Non-pigmented ciliary epithelial cell (primary cell): Measurements from ENCODE around the gene NEAT1.

Source experiments
- DNase-seq: peaks from one replicate; pipeline ENCODE4 v3.0.0-alpha.2; 2010; ENCODE audit warnings: low read depth

The NEAT1 gene

GRCh38 chr11:65389294-65389980 lies 33.2 kb upstream of the NEAT1 start:
- no peak for DNase-seq

DNA sequence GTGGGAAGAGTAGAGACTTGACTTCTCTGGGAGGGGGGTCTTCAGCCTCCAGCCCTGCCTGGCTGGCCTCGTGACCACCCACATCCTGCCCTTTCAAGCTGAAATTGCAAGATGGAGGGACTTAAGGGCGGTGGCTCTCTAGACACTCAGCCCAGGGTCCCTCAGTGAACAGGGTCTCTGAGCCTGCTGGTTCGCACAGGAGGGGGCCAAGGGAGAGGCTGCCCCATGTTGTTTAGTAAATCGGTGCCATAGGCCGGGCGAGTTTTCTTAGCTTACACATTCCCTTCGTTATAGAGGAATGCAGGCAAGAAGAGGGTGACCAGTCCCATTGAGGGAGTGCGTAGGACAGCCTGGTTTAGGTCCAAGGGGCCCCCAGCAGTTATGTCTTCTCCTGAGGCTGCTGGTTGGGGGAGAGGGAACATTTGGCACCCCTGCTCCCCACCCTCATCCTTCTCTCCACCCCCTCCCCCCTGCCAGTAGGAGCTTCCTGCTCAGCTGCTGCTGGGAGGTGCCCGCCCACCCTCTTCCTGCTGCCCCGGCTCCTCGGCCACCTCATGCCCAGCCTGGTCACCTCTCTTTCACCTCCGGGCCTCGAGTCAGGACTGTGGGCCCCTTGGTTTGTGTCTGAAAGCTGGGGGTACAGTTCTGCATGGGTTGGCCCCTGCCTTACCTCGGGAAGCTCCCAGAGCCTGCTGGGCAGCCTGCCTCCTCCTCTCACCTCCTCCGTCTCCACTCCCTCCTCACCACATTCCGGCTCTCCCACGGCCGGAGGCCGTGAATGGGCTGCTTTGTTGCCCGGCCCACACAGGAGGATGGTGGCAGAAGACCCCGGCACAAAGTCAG lies 32.3 kb upstream of the NEAT1 start:
- DNase-seq, result no peak

GRCh38 chr11:65390996-65391395 lies 31.6 kb upstream of the NEAT1 start:
- DNase-seq, result no peak

DNA sequence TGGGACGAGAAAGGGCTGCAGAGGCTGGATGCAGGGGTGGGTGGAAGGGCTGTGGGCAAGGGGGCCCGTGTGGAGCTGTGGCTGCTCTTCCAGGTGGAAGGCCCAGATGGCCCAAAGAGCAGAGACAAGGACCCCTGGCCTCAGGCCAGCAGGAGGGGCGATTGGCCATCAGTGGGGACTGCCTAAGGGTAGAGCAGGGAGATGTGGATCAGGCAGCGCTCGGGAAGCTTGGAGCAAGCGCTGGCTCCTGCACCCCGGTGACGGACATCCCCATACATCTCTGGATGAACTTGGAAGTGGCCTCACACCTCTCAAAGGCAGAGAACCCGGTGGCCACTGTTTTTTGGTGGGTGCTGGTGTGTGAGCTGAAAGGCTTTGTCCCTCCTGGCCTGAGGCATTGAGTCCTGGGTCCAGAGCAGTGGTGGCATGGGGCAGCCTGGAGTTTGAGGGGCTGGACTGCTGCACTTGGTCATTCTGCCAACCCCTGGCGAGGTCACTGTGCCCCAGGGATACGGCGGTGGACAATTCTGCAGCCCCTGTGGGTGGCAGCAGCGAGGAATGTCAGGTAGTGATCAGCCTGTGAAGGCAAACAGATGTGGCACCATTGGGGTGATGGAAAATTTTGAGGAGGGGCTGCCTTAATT lies 30.3 kb upstream of the NEAT1 start:
- DNase-seq, result no peak

DNA sequence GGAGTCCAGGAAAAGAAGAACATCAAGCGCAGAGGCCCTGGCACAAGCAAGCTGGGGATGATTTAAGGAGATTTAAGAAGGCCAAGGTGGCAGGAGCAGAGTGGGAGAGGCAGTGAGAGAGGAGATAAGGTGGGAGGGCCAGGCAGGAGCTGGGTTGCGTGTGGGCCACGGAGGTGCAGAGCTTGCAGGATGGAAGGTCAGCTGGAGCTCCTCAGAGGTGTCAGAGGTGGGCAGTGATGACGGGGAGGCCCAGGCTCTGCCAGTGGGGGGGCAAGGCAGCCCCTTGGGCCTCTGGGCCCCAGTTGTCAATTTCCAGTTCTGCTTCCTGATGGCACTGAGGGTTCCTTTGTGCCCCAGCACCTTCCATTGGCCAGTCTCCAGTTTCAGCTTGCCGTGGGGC lies 29.7 kb upstream of the NEAT1 start:
- no peak for DNase-seq

- no peak for DNase-seq
Measured at GRCh38 chr11:65393513-65394079, 29.0 kb upstream of the NEAT1 start.

GRCh38 chr11:65394125-65394536 lies 28.5 kb upstream of the NEAT1 start:
- no peak for DNase-seq

GRCh38 chr11:65395961-65396530 lies 26.6 kb upstream of the NEAT1 start:
- no peak for DNase-seq

DNA sequence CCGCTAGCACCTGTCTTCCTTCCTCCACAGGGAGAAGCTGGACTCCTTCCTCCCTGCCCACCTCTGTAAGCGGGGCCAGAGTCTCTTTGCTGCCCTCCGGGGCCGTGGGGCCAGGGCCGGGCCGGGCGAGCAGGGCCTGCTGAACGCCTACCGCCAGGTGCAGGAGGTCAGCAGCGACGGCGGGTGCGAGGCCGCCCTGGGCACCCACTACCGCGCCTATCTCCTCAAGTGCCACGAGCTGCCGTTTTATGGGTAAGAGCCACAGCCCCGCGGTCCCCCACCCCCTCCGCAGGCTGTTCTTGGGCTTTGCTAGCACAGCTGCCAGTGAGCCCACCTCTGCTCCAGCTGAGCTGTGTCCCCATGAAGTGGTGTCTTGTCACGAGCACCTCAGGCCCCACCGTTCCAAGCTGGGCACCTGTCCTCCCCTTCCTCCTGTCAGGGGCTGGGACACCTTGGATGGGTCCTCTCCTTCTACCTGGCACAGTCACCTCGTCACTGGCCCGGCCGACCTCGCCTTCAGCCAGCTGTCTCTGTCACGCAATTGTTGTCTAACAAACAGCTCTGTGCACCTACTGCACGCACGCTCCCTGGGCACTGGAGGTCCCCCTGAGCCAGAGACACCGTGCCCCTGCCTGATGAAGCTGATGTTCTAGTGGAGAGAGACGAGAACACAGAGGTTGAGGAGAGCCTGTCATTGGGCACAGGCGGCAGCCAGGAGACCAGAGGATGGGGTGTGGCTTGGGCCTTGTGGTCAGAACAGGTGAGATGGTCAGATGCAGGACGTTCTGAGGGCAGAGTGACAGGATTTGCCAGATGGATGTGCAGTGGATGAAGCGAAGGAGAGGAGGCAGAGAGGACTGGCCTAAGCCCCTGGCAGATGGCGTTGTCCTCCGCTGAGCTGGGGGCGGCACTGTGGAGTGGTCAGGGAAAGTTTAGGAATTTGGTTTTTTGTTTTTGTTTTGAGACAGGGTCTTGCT lies 25.5 kb upstream of the NEAT1 start:
- no peak for DNase-seq

DNA sequence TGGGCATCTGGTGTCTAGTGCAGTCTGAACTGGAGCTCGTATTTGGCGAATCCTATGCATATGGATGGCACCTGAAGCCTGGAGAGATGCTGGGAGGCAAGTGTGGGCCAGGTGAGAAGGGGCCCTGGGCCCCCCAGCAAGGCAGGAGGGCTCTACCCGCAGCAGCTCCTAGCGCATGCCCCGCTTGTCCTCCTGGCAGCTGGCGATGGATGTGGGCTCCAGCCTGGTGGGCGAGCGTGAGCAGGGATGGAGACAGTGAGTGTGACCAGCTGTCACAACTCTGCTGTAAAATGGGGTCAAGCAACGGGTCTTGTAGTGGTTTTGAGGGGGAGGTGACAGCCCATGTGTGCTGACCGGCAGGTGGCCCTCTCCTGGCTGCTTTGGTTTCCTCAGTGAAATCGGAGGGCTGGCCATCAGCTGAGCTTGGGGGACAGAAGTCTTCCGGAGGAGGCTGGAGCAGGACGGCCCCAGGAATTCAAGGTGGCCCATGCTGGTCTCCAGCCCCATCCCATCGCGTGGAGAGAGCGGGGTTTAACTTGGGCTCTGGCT lies 24.2 kb upstream of the NEAT1 start:
- no peak for DNase-seq

DNA sequence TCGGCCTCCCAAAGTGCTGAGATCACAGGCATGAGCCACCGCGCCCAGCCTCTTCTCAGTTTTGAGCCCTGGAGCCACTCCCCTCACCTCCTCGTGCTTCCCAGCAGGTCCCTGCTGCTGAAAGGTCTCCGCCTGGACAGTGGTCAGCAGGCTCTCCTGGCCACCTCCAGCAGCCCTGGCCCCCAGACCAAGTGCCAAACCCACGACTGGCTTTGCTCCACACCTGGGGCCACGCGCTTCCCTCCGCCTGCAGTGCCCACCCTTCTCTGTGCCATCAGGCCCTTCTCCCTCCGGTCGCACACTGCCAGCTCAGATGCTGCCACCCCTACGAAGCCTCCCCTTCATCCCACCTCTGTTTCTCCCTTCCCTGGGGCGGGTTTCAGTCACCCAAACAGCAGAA lies 23.3 kb upstream of the NEAT1 start:
- DNase-seq, result no peak

- DNase-seq, result no peak
Measured at GRCh38 chr11:65399845-65400244, 22.8 kb upstream of the NEAT1 start.

GRCh38 chr11:65400307-65401072 lies 22.1 kb upstream of the NEAT1 start:
- DNase-seq, result no peak

GRCh38 chr11:65401073-65401802 lies 21.4 kb upstream of the NEAT1 start:
- no peak for DNase-seq

DNA sequence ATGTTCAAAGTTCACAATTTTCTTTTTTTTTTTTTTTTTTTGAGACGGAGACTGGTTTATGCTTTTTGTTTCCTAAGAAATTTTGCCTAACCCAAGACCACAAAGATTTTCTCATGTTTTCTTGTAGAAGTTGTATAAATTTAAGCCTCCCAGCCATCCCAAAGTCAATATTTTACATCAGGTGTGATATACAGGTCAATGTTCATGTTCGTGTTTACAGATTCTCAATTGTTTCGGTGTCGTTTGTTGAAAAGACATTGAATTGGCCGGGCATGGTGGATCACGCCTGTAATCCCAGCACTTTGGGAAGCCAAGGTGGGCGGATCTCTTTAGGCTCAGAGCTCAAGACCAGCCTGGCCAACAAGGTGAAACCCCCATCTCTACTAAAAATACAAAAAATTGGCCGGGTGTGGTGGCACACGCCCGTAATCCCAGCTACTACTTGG lies 20.8 kb upstream of the NEAT1 start:
- no peak for DNase-seq

- no peak for DNase-seq
Measured at GRCh38 chr11:65402790-65403189, 19.8 kb upstream of the NEAT1 start.

DNA sequence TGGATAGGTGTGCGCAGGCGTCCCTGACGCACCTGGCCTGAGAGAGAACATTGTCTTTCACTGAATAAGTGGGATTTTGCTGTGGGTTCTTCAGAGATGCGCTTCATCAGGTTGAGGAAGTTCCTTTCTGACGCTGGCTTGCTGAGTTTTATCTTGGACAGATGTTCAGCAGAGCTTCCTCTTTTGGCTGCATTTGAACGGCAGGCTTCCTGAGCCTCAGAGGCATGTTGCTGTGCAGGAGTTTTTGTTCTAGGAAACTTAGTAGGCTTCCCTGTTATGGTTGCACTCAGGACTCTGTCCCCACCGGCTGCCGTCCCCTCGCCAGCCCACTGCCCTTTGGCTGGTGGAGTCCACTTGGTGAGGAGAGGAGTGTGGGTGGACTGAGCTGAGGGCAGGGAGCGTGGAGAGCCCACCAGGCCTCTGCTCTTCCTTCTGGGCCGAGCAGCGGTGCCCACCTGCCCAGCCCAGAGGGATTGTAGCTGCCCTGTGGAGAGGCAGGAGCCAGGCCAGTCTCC lies 18.9 kb upstream of the NEAT1 start:
- DNase-seq, result no peak

DNA sequence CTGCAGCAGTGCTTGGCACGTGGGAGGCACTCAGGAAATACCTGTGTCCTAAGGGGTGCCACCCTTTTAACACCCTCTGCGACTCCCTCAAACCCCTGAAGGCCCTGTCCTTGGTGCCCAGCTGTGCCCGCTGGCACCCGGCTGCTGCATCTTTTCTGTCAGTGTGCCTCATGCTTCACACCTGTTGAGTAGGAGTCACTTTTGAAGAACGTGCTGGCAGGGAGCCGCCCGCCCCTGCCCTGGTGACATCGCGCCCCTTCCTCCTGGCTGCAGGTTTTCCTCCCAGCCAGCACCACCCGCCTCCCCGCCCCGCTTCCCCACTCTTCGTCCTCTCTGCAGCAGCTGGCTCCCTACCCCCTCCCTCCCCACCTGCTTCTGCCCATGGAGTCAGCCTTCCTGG lies 18.4 kb upstream of the NEAT1 start:
- DNase-seq, result no peak
